ENCODE results near the gene SCN3A.

DNA sequence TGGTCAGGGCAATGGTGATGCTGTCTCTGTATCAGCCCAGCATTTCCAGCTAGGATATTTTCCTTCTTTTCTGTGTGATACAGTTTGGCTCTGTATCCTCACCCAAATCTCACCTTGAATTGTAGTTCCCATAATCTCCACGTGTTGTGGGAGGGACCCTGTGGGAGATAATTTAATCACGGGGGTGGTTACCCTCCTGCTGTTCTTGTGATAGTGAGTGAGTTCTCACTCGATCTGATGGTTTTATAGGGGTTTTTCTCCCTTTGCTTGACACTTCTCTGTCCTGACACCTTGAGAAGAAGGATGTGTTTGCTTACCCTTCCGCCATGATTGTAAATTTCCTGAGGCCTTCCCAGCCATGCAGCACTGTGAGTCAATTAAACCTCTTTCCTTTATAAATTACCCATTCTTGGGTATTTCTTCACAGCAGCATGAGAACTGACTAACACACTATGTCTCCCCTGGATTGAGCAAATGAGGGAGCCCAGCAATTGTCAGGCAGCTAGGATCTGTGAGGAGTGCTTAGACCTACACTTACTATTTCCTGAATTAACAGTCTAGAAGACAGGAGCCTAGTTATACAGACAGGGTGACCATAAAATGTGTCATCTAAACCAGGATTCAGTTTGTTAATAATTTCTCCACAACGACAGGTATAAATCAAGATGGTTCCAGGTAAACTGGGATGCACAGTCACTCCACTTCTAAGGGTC is 41.4 kb upstream of the SCN3A start:
- TF ChIP-seq POLR2AphosphoS5 (IDR thresholded peaks at IDR 0.05; ENCODE audit: borderline replicate concordance, low read depth, low read length) (no peak), EZH2 (IDR thresholded peaks at IDR 0.05) (no peak), FOXP2 (optimal IDR thresholded peaks at IDR 0.05; ENCODE audit: control extremely low read depth, extremely low read length, insufficient read depth) (no peak)

Measured in SK-N-MC (cell line).